IMR-90 (cell line): Measurements from ENCODE around the gene ZNF180. TPM values are rescaled to one million over a fixed set of nuclear protein-coding genes. Genes with fewer than 3 reads are reported as not detected.

ENCODE experiments used
- BHLHE40 ChIP-seq: fragments of 150-350 bp; IDR thresholded peaks from 2 replicates; pipeline ENCODE4 v1.6.1; 2016; ENCODE audit warnings: mild to moderate bottlenecking, low read depth, low read length
- CEBPB ChIP-seq: IDR thresholded peaks from 2 replicates; pipeline ENCODE4 v1.6.1; 2012; ENCODE audit warnings: low read depth, low read length, improper control_type of control experiment
- CHD1 ChIP-seq: IDR thresholded peaks from 2 replicates; pipeline ENCODE4 v1.6.1; 2012; ENCODE audit warnings: low read depth, low read length, improper control_type of control experiment
- MXI1 ChIP-seq: IDR thresholded peaks from 2 replicates; pipeline ENCODE4 v1.6.1; 2012; ENCODE audit warnings: low read depth, mild to moderate bottlenecking, low read length, moderate library complexity, borderline replicate concordance
- NFE2L2 ChIP-seq: fragments of 150-350 bp; IDR thresholded peaks from 2 replicates; pipeline ENCODE4 v1.6.1; 2016; ENCODE audit warnings: low read depth, mild to moderate bottlenecking, low read length
- RFX5 ChIP-seq: IDR thresholded peaks from 2 replicates; pipeline ENCODE4 v1.8.0; 2012; ENCODE audit warnings: low read depth, mild to moderate bottlenecking, low read length, moderate library complexity
- SMC3 ChIP-seq: fragments of 150-350 bp; IDR thresholded peaks from 2 replicates; pipeline ENCODE4 v1.6.1; 2016; ENCODE audit warnings: low read depth, mild to moderate bottlenecking, antibody characterized with exemption, low read length, moderate library complexity
- polyA plus RNA-seq, 3 experiments: library from polyadenylated mRNA; depleted of rRNA; stranded (reverse); fragments of >200 nt; gene quantifications; 2 replicates each; pipeline ENCODE4 v1.2.3, GENCODE V29; 2012; ENCODE audit warnings: low replicate concordance in 1 of 3
- total RNA-seq: library from RNA; depleted of rRNA; stranded (reverse); fragments of >200 nt; gene quantifications from 2 replicates; pipeline ENCODE4 v1.2.3, GENCODE V29; 2012

ZNF180 gene
- total and polyA plus RNA-seq, 2 of the 4 experiments (the other 2 are of a cell fraction): 2.8 to 26.3 TPM

- no peak for TF ChIP-seq RFX5
- peak; percentile 59 for TF ChIP-seq CEBPB
- TF ChIP-seq BHLHE40: no peak
- peak; percentile 72; the same call in 1 of the 2 replicates for TF ChIP-seq MXI1
- no peak for TF ChIP-seq CHD1
- TF ChIP-seq SMC3: no peak
- TF ChIP-seq NFE2L2: no peak
Observed at GRCh38 chr19:44499962-44500949, at the start of gene ZNF180 (continued).
